PC-3 (cell line): ENCODE data around the gene IST1. TPM values are rescaled to one million over a fixed set of nuclear protein-coding genes. Genes with fewer than 3 reads are reported as not detected.

Source experiments
- ATAC-seq: fragments of 200-7000 bp; cut with Tn5 transposase; 2 replicates; pipeline ENCODE4 v1.9.1; 2020; ENCODE audit warnings: mild to moderate bottlenecking, moderate library complexity
- BruUV-seq: library from RNA; stranded (reverse); fragments of 400-500 nt; replicated peaks from 2 replicates; lab custom pipeline; 2021; lab: Mats Ljungman, UMichigan
- CTCF ChIA-PET: fragments of 300-600 bp; sonication (Branson Sonifier 250); formaldehyde crosslinking; loops from one replicate; lab custom pipeline; 2022; ENCODE audit warnings: antibody characterized with exemption; lab: Charles Lee
- POLR2A ChIA-PET: fragments of 300-600 bp; sonication (Branson Sonifier 250); formaldehyde crosslinking; loops from one replicate; lab custom pipeline; 2022; ENCODE audit warnings: antibody characterized with exemption; ENCODE audit not compliant: unreplicated experiment; lab: Charles Lee
- DNase-seq: peaks from one replicate; pipeline ENCODE4 v3.0.0-alpha.2; 2015
- H2AFZ ChIP-seq: fragments of 300-600 bp; sonication (generic); 2 replicates; pipeline ENCODE4 v1.6.0; 2016; ENCODE audit warnings: antibody characterized with exemption, low read length
- H3F3A ChIP-seq: fragments of 300-600 bp; sonication (generic); one replicate; pipeline ENCODE4 v1.6.0; 2017; ENCODE audit warnings: antibody characterized with exemption, low read length, control low read depth, mild to moderate bottlenecking; ENCODE audit not compliant: unreplicated experiment
- H3K27ac ChIP-seq: fragments of 300-600 bp; sonication (generic); 2 replicates; pipeline ENCODE4 v1.5.1; 2016; ENCODE audit warnings: mild to moderate bottlenecking, low read length
- H3K27me3 ChIP-seq: fragments of 300-600 bp; sonication (generic); 2 replicates; pipeline ENCODE4 v1.6.1; 2016; ENCODE audit warnings: low read length, mixed read lengths
- H3K36me3 ChIP-seq: fragments of 300-600 bp; sonication (generic); 2 replicates; pipeline ENCODE4 v1.6.1; 2016; ENCODE audit warnings: low read depth, mixed run types, low read length, mixed read lengths
- H3K4me1 ChIP-seq: fragments of 300-600 bp; sonication (generic); 2 replicates; pipeline ENCODE4 v1.5.1; 2016; ENCODE audit warnings: low read length; ENCODE audit not compliant: insufficient read depth
- H3K4me2 ChIP-seq: fragments of 300-600 bp; sonication (generic); 2 replicates; pipeline ENCODE4 v1.6.0; 2016; ENCODE audit warnings: low read length
- H3K4me3 ChIP-seq: fragments of 300-600 bp; sonication (generic); 2 replicates; pipeline ENCODE4 v1.5.1; 2016; ENCODE audit warnings: mild to moderate bottlenecking, low read length, mixed read lengths
- H3K79me2 ChIP-seq: fragments of 300-600 bp; sonication (generic); 2 replicates; pipeline ENCODE4 v1.6.1; 2017; ENCODE audit warnings: low read length, mixed read lengths
- H3K9ac ChIP-seq: fragments of 300-600 bp; sonication (generic); 2 replicates; pipeline ENCODE4 v1.6.0; 2016; ENCODE audit warnings: mild to moderate bottlenecking, low read length
- H3K9me2 ChIP-seq: fragments of 300-600 bp; sonication (generic); replicated peaks from 2 replicates; pipeline ENCODE4 v1.6.1; 2016; ENCODE audit warnings: mixed run types, low read length, mixed read lengths
- H3K9me3 ChIP-seq: fragments of 300-600 bp; sonication (generic); 2 replicates; pipeline ENCODE4 v1.6.1; 2016; ENCODE audit warnings: low read length, mixed read lengths
- H4K20me1 ChIP-seq: fragments of 300-600 bp; sonication (generic); 2 replicates; pipeline ENCODE4 v1.6.1; 2016; ENCODE audit warnings: low read length, mixed read lengths
- CTCF ChIP-seq: fragments of 300-600 bp; sonication (generic); conservative IDR thresholded peaks from 2 replicates; pipeline ENCODE4 v1.5.1; 2017; ENCODE audit warnings: antibody characterized with exemption, low read depth, mild to moderate bottlenecking, low read length
- EZH2 ChIP-seq: fragments of 300-600 bp; sonication (generic); IDR thresholded peaks from one replicate; pipeline ENCODE4 v1.6.1; 2017; ENCODE audit warnings: antibody characterized with exemption, mild to moderate bottlenecking, low read length; ENCODE audit not compliant: unreplicated experiment
- EZH2phosphoT487 ChIP-seq: fragments of 300-600 bp; sonication (generic); IDR thresholded peaks from 2 replicates; pipeline ENCODE4 v1.6.1; 2018; ENCODE audit warnings: mild to moderate bottlenecking, antibody characterized with exemption, low read length, borderline replicate concordance
- intact Hi-C: fragments of 100-400 bp; cut with micrococcal nuclease; formaldehyde crosslinking; loops from 2 replicates; pipeline ENCODE4 v1.9.0; 2023
- total RNA-seq: library from RNA; depleted of rRNA; stranded (reverse); fragments of >200 nt; gene quantifications from 2 replicates; pipeline ENCODE4 v1.2.3, GENCODE V29; 2014

Gene IST1
- total RNA-seq, 1 experiment from 2014 or later: 86.4 TPM

GRCh38 chr16:71859762-71860521 is 35.4 kb upstream of the IST1 start:
- ATAC-seq: no peak
- intact Hi-C loops: no loop called here

GRCh38 chr16:71863995-71864394 is 31.3 kb upstream of the IST1 start:
- Histone ChIP-seq H3K36me3 (no peaks in the 10 kb centered on the region; the same call in 1 of the 2 replicates), H3K9ac (no peak overlapping the region), H3K4me2 (no peak overlapping the region), H3K79me2 (no peaks in the 10 kb centered on the region), H3K9me3 (no peaks in the 10 kb centered on the region), H3F3A (no peaks in the 10 kb centered on the region), H3K27me3 (no peaks in the 10 kb centered on the region), H3K27ac (no peak overlapping the region), H4K20me1 (no peaks in the 10 kb centered on the region), H2AFZ (no peak overlapping the region), H3K4me1 (no peaks in the 10 kb centered on the region), H3K9me2 (no peaks in the 10 kb centered on the region), H3K4me3 (no peak overlapping the region)
- TF ChIP-seq EZH2phosphoT487: no peak
- no peak for TF ChIP-seq CTCF
- no peak for TF ChIP-seq EZH2
- DNase-seq (no peak), ATAC-seq (no peak)
- CTCF ChIA-PET: no interaction called here
- intact Hi-C loops: no loop called here
- BruUV-seq: no TSS peak
- POLR2A ChIA-PET: no interaction called here

More at GRCh38 chr16:71859762-71860521, 35.4 kb upstream of the IST1 start:
- H3K27ac ChIP-seq: no peak overlapping the region
- no peaks in the 10 kb centered on the region for H3F3A ChIP-seq
- H3K4me1 ChIP-seq: no peaks in the 10 kb centered on the region
- POLR2A ChIA-PET: no interaction called here
- no peaks in the 10 kb centered on the region for H3K9me2 ChIP-seq
- no peak for DNase-seq
- CTCF ChIA-PET: no interaction called here
- TF ChIP-seq CTCF (no peak), EZH2phosphoT487 (no peak), EZH2 (no peak)
- no peak overlapping the region for H3K4me2 ChIP-seq
- BruUV-seq: no TSS peak
- H4K20me1 ChIP-seq: no peaks in the 10 kb centered on the region
- H3K27me3 ChIP-seq: no peaks in the 10 kb centered on the region
- no peaks in the 10 kb centered on the region for H3K79me2 ChIP-seq
- H3K9me3 ChIP-seq: no peaks in the 10 kb centered on the region
- H3K9ac ChIP-seq: no peak overlapping the region
- no peaks in the 10 kb centered on the region; the same call in 1 of the 2 replicates for H3K36me3 ChIP-seq
- no peak overlapping the region for H3K4me3 ChIP-seq
- no peak overlapping the region for H2AFZ ChIP-seq
